HL-60/S4 (cell line): ENCODE results near the gene ZNF710.

Experiments used
- in situ Hi-C: fragments of 300-500 bp; cut with MboI; formaldehyde crosslinking; loops from 2 replicates; pipeline ENCODE4 v1.14.3; 2022; ENCODE audit warnings: low sequenced_read_pairs

ZNF710 gene

GRCh38 chr15:90058308-90058707 is 57.2 kb downstream of the ZNF710 start:
- in situ Hi-C loops = no loop called here

- in situ Hi-C loops = no loop called here
Measured at GRCh38 chr15:90058775-90059174, 57.7 kb downstream of the ZNF710 start.

- in situ Hi-C loops = no loop called here
Measured at GRCh38 chr15:90059208-90059985, 58.3 kb downstream of the ZNF710 start.

DNA sequence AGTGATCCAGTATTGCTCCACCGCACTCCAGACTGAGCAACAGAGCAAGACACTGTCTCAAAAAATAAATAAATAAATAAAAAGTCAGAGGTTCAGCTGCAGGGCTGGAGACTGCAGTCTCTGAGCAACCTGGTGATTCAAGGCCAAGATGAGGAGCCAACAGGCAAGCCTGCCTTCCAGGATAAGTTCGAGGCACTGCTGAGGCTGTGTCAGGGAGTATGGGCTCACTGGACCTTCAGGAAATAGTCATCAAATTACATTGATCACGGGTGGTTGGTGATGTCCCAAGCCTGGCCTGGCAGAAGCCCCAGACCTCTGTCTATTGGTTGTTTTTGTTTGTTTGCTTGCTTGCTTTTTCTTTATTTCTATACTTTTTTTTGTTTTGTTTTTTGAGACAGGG is 59.7 kb downstream of the ZNF710 start:
- in situ Hi-C loops = no loop called here

GRCh38 chr15:90062023-90062442 is 60.9 kb downstream of the ZNF710 start:
- in situ Hi-C loops = no loop called here

GRCh38 chr15:90062462-90062932 is 61.4 kb downstream of the ZNF710 start:
- in situ Hi-C loops = no loop called here

GRCh38 chr15:90062973-90063769 is 62.0 kb downstream of the ZNF710 start:
- in situ Hi-C loops = no loop called here

DNA sequence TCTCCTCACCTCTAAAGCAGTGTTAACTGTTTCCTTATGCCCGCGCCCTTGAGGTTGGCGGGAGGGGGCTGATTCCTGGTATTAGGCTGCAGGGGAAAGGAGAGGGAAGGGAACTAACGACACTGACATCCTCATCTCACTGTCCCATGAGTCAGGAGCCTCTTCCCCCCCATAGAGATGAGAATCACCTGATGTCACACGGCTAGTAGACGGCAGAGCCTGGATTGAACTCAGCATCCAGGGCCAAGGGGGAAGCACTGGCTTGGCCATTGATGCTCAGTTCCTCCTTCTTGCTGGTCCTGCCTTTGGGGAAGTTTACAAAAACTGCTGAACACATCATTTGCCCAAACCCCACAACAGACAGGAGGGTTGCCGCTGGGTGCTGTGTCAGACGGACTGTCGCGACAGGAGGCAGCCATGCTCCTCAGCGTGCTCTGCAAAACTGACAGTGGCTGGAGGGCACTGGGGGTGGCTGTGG is 62.7 kb downstream of the ZNF710 start:
- in situ Hi-C loops = no loop called here

GRCh38 chr15:90064911-90065681 is 64.0 kb downstream of the ZNF710 start:
- in situ Hi-C loops = no loop called here

DNA sequence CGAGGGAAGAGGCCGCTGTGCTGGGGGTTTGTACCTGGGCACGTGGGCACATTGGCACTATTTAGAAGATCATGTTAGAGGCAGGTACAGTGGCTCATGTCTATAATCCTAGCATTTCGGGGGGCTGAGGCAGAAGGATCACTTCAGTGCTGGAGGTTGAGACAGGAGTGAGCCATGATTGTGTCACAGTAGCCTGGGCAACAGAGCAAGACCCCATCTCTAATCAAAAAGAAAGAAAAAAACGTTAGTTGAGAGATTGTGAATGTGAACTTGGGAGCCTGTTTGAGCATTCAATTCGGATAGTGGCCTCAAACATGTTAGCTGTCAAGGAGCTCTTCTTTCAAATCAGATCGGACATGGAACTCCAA is 64.5 kb downstream of the ZNF710 start:
- in situ Hi-C loops = no loop called here

DNA sequence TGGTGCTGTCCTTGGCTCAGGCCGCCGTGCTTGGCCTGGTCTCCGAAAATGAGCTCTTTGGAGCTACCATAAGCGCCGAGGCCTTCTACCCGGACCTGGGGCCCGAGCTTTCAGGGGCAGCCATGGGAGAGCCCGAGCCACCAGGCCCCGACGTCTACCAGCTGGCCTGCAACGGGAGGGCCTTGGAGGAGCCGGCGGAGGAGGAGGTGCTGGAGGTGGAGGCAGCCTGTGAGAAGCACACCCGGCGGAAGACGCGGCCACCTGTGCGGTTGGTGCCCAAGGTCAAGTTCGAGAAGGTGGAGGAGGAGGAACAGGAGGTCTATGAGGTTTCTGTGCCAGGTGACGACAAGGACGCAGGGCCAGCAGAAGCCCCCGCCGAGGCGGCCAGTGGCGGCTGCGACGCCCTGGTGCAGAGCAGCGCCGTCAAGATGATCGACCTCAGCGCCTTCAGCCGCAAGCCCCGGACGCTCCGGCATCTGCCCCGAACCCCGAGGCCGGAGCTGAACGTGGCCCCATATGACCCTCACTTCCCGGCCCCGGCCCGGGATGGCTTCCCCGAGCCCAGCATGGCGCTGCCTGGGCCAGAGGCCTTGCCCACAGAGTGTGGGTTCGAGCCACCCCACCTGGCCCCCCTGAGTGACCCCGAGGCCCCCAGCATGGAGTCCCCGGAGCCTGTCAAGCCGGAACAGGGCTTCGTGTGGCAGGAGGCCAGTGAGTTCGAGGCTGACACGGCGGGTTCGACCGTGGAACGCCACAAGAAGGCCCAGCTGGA is 66.2 kb downstream of the ZNF710 start:
- in situ Hi-C loops = no loop called here

GRCh38 chr15:90067953-90068606 is 67.0 kb downstream of the ZNF710 start:
- in situ Hi-C loops = no loop called here

DNA sequence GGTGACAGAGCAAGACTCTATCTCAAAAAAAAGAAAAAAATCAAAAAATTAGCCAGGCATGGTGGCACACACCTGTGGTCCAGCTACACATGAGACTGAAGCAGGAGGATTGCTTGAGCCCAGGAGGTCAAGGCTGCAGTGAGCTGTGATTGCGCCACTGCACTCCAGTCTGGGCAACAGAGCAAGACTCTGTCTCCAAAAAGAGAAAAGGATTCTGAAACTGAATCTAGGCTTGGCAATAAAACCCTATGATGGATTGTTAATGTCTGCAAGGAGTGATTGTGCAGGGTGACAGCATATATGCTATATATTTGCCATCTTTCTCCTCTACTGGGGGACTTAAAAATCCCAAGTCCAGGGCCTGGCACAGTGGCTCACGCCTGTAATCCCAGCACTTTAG is 69.5 kb downstream of the ZNF710 start:
- in situ Hi-C loops = loop anchor here (10.0 kb wide), 2 partner anchors 176 to 316 kb away; partner anchors contain the start of genes AP3S2 and MESP1

- in situ Hi-C loops = loop anchor here (10.0 kb wide), 2 partner anchors 177 to 317 kb away; partner anchors contain the start of genes AP3S2 and MESP1
Measured at GRCh38 chr15:90071220-90071807, 70.2 kb downstream of the ZNF710 start.

DNA sequence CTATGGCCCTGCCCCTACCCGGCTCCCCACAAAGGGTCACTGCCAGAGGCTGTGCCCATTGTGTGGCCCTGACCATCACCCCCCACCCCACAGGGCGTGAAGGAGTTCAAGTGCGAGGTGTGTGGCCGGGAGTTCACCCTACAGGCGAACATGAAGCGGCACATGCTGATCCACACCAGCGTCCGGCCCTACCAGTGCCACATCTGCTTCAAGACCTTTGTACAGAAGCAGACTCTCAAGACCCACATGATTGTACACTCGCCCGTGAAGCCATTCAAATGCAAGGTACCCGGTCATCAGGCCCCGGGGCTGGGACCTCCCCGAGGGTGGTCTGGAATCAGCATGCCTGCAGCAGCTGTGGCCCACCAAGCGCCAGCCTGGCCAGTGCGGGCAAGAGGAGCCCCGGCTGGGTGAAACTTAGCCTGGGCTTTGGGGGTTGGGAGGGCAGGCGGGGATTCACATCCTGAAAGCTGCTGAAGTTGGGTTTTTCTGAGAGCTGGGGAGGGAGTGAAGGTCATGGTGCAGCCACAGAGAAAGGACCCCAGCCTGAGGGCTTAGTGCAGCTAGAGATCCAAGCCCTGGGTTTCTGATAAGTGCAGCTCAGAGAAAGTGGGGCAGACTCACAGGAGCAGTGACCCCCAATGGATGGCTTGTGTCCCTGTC is 72.0 kb downstream of the ZNF710 start:
- in situ Hi-C loops = loop anchor here (10.0 kb wide), 2 partner anchors 178 to 318 kb away; partner anchors contain the start of genes AP3S2 and MESP1

GRCh38 chr15:90074023-90074422 is 72.9 kb downstream of the ZNF710 start:
- in situ Hi-C loops = loop anchor here (10.0 kb wide), 2 partner anchors 179 to 319 kb away; partner anchors contain the start of genes AP3S2 and MESP1

GRCh38 chr15:90074916-90075315 is 73.8 kb downstream of the ZNF710 start:
- in situ Hi-C loops = loop anchor here (10.0 kb wide), 2 partner anchors 180 to 320 kb away; partner anchors contain the start of genes AP3S2 and MESP1
